GM13977 (cell line): ENCODE results near the gene C1orf198.

ENCODE experiments used
- DNase-seq: peaks from one replicate; pipeline ENCODE4 v3.0.0; 2012; ENCODE audit warnings: low spot score
- in situ Hi-C: fragments of 300-500 bp; cut with MboI; formaldehyde crosslinking; loops from one replicate; pipeline ENCODE4 v1.12.0; 2022; ENCODE audit warnings: low sequenced_read_pairs, low pct_unique_long_range_greater_than_20kb, mixed read lengths, inconsistent platforms; ENCODE audit not compliant: unreplicated experiment
- TF ChIP-seq, protein P1 (sequence below): IDR thresholded peaks from 2 replicates; pipeline ENCODE4 v1.5.1; 2012; ENCODE audit warnings: mild to moderate bottlenecking, control low read depth; ENCODE audit not compliant: insufficient read depth; ENCODE audit errors: extremely low read depth, missing control alignments

The C1orf198 gene

GRCh38 chr1:230894032-230894431 is 25.7 kb upstream of the C1orf198 start:
- TF ChIP-seq, protein P1, sequence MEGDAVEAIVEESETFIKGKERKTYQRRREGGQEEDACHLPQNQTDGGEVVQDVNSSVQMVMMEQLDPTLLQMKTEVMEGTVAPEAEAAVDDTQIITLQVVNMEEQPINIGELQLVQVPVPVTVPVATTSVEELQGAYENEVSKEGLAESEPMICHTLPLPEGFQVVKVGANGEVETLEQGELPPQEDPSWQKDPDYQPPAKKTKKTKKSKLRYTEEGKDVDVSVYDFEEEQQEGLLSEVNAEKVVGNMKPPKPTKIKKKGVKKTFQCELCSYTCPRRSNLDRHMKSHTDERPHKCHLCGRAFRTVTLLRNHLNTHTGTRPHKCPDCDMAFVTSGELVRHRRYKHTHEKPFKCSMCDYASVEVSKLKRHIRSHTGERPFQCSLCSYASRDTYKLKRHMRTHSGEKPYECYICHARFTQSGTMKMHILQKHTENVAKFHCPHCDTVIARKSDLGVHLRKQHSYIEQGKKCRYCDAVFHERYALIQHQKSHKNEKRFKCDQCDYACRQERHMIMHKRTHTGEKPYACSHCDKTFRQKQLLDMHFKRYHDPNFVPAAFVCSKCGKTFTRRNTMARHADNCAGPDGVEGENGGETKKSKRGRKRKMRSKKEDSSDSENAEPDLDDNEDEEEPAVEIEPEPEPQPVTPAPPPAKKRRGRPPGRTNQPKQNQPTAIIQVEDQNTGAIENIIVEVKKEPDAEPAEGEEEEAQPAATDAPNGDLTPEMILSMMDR: no peak
- in situ Hi-C loops: no loop called here
- no peak for DNase-seq

- TF ChIP-seq, protein P1: no peak
- peak; percentile 35 for DNase-seq
- in situ Hi-C loops: no loop called here
Measured at GRCh38 chr1:230892018-230892491, 23.7 kb upstream of the C1orf198 start.

GRCh38 chr1:230891413-230891812 is 23.1 kb upstream of the C1orf198 start:
- TF ChIP-seq, protein P1: no peak
- no peak for DNase-seq
- in situ Hi-C loops: no loop called here

DNA sequence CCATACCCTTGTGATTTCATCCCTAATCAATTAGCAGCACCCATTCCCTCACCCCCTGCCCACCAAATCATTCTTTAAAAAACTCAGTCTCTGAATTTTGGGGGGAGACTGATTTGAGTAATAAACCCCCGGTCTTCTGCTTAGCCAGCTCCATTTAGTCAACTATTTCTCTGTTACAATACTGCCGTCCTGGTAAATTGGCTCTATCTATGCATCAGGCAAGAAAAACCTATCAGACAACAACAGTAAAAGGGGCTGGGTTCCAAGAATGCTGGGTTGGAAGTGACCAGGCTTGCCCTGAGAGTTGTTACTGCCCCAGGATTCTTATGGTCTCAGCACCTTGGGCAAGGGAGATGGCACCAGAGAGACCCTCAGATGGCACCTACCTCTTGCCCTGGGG is 16.3 kb upstream of the C1orf198 start:
- TF ChIP-seq, protein P1: no peak
- DNase-seq: no peak
- in situ Hi-C loops: no loop called here

- TF ChIP-seq, protein P1: no peak
- in situ Hi-C loops: no loop called here
- no peak for DNase-seq
Measured at GRCh38 chr1:230883967-230884366, 15.6 kb upstream of the C1orf198 start.

DNA sequence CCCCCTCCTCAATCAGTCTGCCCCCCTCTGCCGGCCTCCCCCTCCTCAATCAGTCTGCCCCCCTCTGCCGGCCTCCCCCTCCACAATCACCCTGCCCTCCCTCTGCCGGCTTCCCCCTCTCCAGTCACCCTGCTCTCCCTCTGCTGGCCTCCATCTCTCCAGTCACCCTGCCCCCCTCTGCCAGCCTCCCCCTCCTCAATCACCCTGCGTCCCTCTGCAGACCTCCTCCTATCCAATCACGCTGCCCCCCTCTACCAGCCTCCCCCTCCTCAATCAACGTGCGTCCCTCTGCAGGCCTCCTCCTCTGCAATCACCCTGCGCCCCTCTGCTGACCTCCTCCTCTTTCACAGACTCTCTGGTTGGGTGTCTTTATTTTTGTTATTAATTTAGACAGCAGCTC is 11.5 kb upstream of the C1orf198 start:
- no peak for DNase-seq
- TF ChIP-seq, protein P1: no peak
- in situ Hi-C loops: no loop called here

DNA sequence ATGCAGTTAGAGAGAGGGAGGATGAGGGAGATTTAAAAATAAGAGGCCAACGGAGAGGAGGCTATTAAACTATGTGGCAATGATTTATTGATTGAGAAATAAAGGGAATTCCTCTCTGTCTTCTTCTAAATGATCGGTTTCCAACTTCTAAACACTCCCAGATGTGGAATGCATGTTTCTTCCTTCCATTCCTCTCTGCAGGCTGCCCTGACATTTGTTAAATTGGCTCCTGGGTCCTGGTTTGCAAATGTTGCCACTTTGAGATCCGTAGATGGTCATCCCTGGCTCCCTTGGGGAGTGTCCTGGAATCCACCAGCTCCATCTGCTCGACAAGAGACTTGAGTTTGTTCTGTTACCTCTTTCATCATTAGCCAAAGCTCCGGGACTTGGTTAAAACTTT is 10.3 kb upstream of the C1orf198 start:
- TF ChIP-seq, protein P1: no peak
- in situ Hi-C loops: no loop called here
- no peak for DNase-seq
